Brain microvascular endothelial cell (primary cell): Measurements from ENCODE around the gene CALML3.

ENCODE experiments used
- DNase-seq: peaks from one replicate; pipeline ENCODE4 v3.0.0-alpha.2; 2020
- H3K27ac ChIP-seq: fragments of 250-450 bp; sonication (Bioruptor Pico); 2 replicates; pipeline ENCODE4 v1.5.1; 2020; ENCODE audit warnings: mild to moderate bottlenecking, moderate library complexity
- H3K27me3 ChIP-seq: fragments of 250-450 bp; sonication (Bioruptor Pico); replicated peaks from 2 replicates; pipeline ENCODE4 v1.5.1; 2020; ENCODE audit warnings: mild to moderate bottlenecking
- H3K36me3 ChIP-seq: fragments of 250-450 bp; sonication (Bioruptor Pico); replicated peaks from 2 replicates; pipeline ENCODE4 v1.5.1; 2020; ENCODE audit warnings: mild to moderate bottlenecking
- H3K4me3 ChIP-seq: 2 replicates; pipeline ENCODE4 v1.5.1; 2011; ENCODE audit warnings: low read depth, mild to moderate bottlenecking, control low read depth, low read length, moderate library complexity
- CTCF ChIP-seq: IDR thresholded peaks from 2 replicates; pipeline ENCODE4 v1.5.1; 2011; ENCODE audit warnings: low read depth, mild to moderate bottlenecking, moderate library complexity, low read length, control low read depth, inconsistent platforms; ENCODE audit errors: missing control alignments
- in situ Hi-C: cut with HindIII; loops from 2 replicates; pipeline ENCODE4 v1.10.0; 2017; ENCODE audit warnings: low sequenced_read_pairs, low pct_ligation_motif_present

CALML3 gene

GRCh38 chr10:5550621-5551530 lies 26.1 kb downstream of the CALML3 start:
- DNase-seq, result peak; percentile 44
- H3K27ac ChIP-seq, result no peak overlapping the region
- H3K27me3 ChIP-seq, result no peaks in the 10 kb centered on the region

GRCh38 chr10:5551531-5552375 lies 27.0 kb downstream of the CALML3 start:
- H3K27me3 ChIP-seq, result no peaks in the 10 kb centered on the region
- in situ Hi-C loops, result no loop called here
- H3K36me3 ChIP-seq, result no peaks in the 10 kb centered on the region
- TF ChIP-seq CTCF, result no peak
- H3K27ac ChIP-seq, result no peak overlapping the region
- H3K4me3 ChIP-seq, result no peak overlapping the region
- DNase-seq, result peak; percentile 54

More at GRCh38 chr10:5550621-5551530, 26.1 kb downstream of the CALML3 start:
- in situ Hi-C loops, result no loop called here
- no peaks in the 10 kb centered on the region for H3K36me3 ChIP-seq
- TF ChIP-seq CTCF, result no peak
- no peak overlapping the region for H3K4me3 ChIP-seq

GRCh38 chr10:5552376-5553321 lies 27.9 kb downstream of the CALML3 start:
- Histone ChIP-seq H3K36me3 (no peaks in the 10 kb centered on the region), H3K4me3 (no peak overlapping the region), H3K27ac (no peak overlapping the region), H3K27me3 (no peaks in the 10 kb centered on the region)
- in situ Hi-C loops, result no loop called here
- DNase-seq, result no peak
- TF ChIP-seq CTCF, result no peak

- Histone ChIP-seq H3K27ac (no peak overlapping the region), H3K4me3 (no peak overlapping the region), H3K27me3 (no peaks in the 10 kb centered on the region), H3K36me3 (no peaks in the 10 kb centered on the region)
- no peak for DNase-seq
- TF ChIP-seq CTCF, result no peak
- in situ Hi-C loops, result no loop called here
Measured at GRCh38 chr10:5553400-5554170, 28.8 kb downstream of the CALML3 start.
